ENCODE results near the gene SEPTIN5.
"Not testable (repeated sequence)": the region's sequence is repeated elsewhere in the genome, so short reads cannot be mapped to it uniquely, and the experiment has no call there.

- not testable (repeated sequence) for TF ChIP-seq CTCF (conservative IDR thresholded peaks at IDR 0.05; ENCODE audit: low read length); EZH2phosphoT487 (IDR thresholded peaks at IDR 0.05; ENCODE audit: borderline replicate concordance)
Observed at GRCh38 chr22:19676437-19676836, 37.9 kb upstream of the SEPTIN5 start.
